K562 (cell line): ENCODE measurements around the gene WNT2. TPM values are rescaled to one million over a fixed set of nuclear protein-coding genes. Genes with fewer than 3 reads are reported as not detected.

Experiments used
- ATAC-seq: fragments of 200-7000 bp; cut with Tn5 transposase; 3 replicates; pipeline ENCODE4 v1.9.1; 2020; ENCODE audit warnings: moderate library complexity
- BruUV-seq: library from RNA; stranded (reverse); fragments of 400-500 nt; replicated peaks from 2 replicates; lab custom pipeline; 2021; lab: Mats Ljungman, UMichigan
- CTCF ChIA-PET: fragments of 300-600 bp; formaldehyde crosslinking; extraction: SDS; loops from one replicate; lab custom pipeline; 2021; ENCODE audit warnings: low intra/inter-chr PET ratio; lab: Yijun Ruan, JAX
- POLR2A ChIA-PET: fragments of 300-600, 350-650 bp; sonication (Branson Sonifier 250); formaldehyde crosslinking; extraction: SDS; loops from one replicate; lab custom pipeline; 2021; ENCODE audit warnings: antibody characterized with exemption, inconsistent platforms; lab: Yijun Ruan, JAX
- DNase-seq, 4 experiments: peaks; one replicate each; pipeline versions ENCODE4 v3.0.0 to v3.0.0-alpha.2; 2011 to 2018; ENCODE audit warnings: low spot score in 3 of 4, mixed read lengths in 3 of 4; ENCODE audit errors: extremely low read depth in 1 of 4
- FAIRE-seq: peaks from 2 replicates; lab custom pipeline; 2011; peaks lifted over from hg19 to GRCh38; lab: Jason Lieb, UNC
- H2AFZ ChIP-seq: 2 replicates; pipeline ENCODE4 v1.6.0; 2011; ENCODE audit warnings: low read depth, low read length, control low read depth, inconsistent platforms
- H3K27ac ChIP-seq: fragments of 200-600 bp; 3 replicates; pipeline ENCODE4 v1.8.0; 2011; ENCODE audit warnings: low read depth, mild to moderate bottlenecking, control low read depth, inconsistent platforms, low read length, moderate library complexity, mixed read lengths; ENCODE audit errors: extremely low read depth
- H3K27me3 ChIP-seq, 2 experiments: fragments of 300-600 bp in 1 of 2; 2 replicates in 1 of 2; 3 replicates in 1 of 2; pipeline versions ENCODE4 v1.6.0 to v1.8.0; 2011; ENCODE audit warnings: inconsistent platforms in 2 of 2, low read length in 2 of 2, mild to moderate bottlenecking in 1 of 2, mixed read lengths in 1 of 2, moderate library complexity in 1 of 2; ENCODE audit not compliant: control insufficient read depth in 2 of 2, insufficient read depth in 2 of 2
- H3K36me3 ChIP-seq: fragments of 300-600 bp; 3 replicates; pipeline ENCODE4 v1.8.0; 2011; ENCODE audit warnings: mild to moderate bottlenecking, low read length, inconsistent platforms; ENCODE audit not compliant: control insufficient read depth, insufficient read depth
- H3K4me1 ChIP-seq, 2 experiments: fragments of 200-600 bp in 1 of 2; replicated peaks in 1 of 2; 2 replicates in 1 of 2; 3 replicates in 1 of 2; pipeline versions ENCODE4 v1.5.1 to v1.8.0; 2011; ENCODE audit warnings: inconsistent platforms in 2 of 2, low read length in 2 of 2, mild to moderate bottlenecking in 1 of 2, mixed read lengths in 1 of 2, moderate library complexity in 1 of 2; ENCODE audit not compliant: control insufficient read depth in 2 of 2, insufficient read depth in 2 of 2
- H3K4me2 ChIP-seq: 2 replicates; pipeline ENCODE4 v1.6.1; 2011; ENCODE audit warnings: low read length, control low read depth, inconsistent platforms, mixed read lengths; ENCODE audit not compliant: insufficient read depth
- H3K4me3 ChIP-seq: fragments of 200-600 bp; sonication (generic), shearing (Covaris generic); 2 replicates; pipeline ENCODE4 v1.5.1; 2016; ENCODE audit warnings: control low read depth, inconsistent platforms
- H3K79me2 ChIP-seq: fragments of 200-600 bp; 3 replicates; pipeline ENCODE4 v1.8.0; 2011; ENCODE audit warnings: low read length, inconsistent platforms; ENCODE audit not compliant: control insufficient read depth, insufficient read depth
- H3K9ac ChIP-seq, 2 experiments: 2 replicates each; pipeline versions ENCODE4 v1.6.0 to v1.6.1; 2011; ENCODE audit warnings: low read depth in 2 of 2, low read length in 2 of 2, control low read depth in 1 of 2, inconsistent platforms in 1 of 2, mild to moderate bottlenecking in 1 of 2, mixed read lengths in 1 of 2; ENCODE audit not compliant: insufficient read depth in 1 of 2
- H3K9me1 ChIP-seq: one replicate; pipeline ENCODE4 v1.6.0; 2011; ENCODE audit warnings: inconsistent platforms, mild to moderate bottlenecking, low read length, moderate library complexity; ENCODE audit not compliant: control insufficient read depth, insufficient read depth
- H3K9me3 ChIP-seq: replicated peaks from 2 replicates; pipeline ENCODE4 v1.5.1; 2011; ENCODE audit warnings: low read depth, low read length, inconsistent platforms; ENCODE audit not compliant: control insufficient read depth, insufficient read depth
- H4K20me1 ChIP-seq: replicated peaks from 2 replicates; pipeline ENCODE4 v1.6.1; 2011; ENCODE audit warnings: low read length, inconsistent platforms, mixed read lengths; ENCODE audit not compliant: control insufficient read depth, insufficient read depth
- CAMTA2 ChIP-seq: fragments of 250-450 bp; sonication (Bioruptor Pico); conservative IDR thresholded peaks from 2 replicates; pipeline ENCODE4 v1.5.1; 2022
- ELF4 ChIP-seq: fragments of 450-650 bp; formaldehyde crosslinking; IDR thresholded peaks from 2 replicates; pipeline ENCODE4 v1.4.0; 2022; ENCODE audit warnings: missing genetic modification characterization
- LARP7 ChIP-seq: fragments of 450-650 bp; IDR thresholded peaks from 2 replicates; pipeline ENCODE4 v1.6.1; 2016
- MCM5 ChIP-seq: fragments of 450-650 bp; IDR thresholded peaks from 2 replicates; pipeline ENCODE4 v1.6.1; 2016; ENCODE audit warnings: low read depth
- MEF2D ChIP-seq: conservative IDR thresholded peaks from 2 replicates; pipeline ENCODE4 v1.6.1; 2016; ENCODE audit warnings: low read depth, missing genetic modification characterization, missing compliant biosample characterization
- NCOA6 ChIP-seq: fragments of 450-650 bp; IDR thresholded peaks from 2 replicates; pipeline ENCODE4 v1.6.1; 2017; ENCODE audit warnings: mild to moderate bottlenecking
- NFE2L1 ChIP-seq: fragments of 450-650 bp; IDR thresholded peaks from 2 replicates; pipeline ENCODE4 v1.6.1; 2016; ENCODE audit warnings: missing genetic modification characterization, low read depth, mild to moderate bottlenecking, missing compliant biosample characterization, moderate library complexity, borderline replicate concordance
- PURB ChIP-seq: sonication (generic); formaldehyde crosslinking; IDR thresholded peaks from 2 replicates; pipeline ENCODE4 v1.9.0; 2021; ENCODE audit warnings: low read depth, mild to moderate bottlenecking, missing genetic modification reagents
- SMC3 ChIP-seq: conservative IDR thresholded peaks from 2 replicates; pipeline ENCODE4 v1.6.1; 2011; ENCODE audit warnings: low read depth, low read length, improper control_type of control experiment; ENCODE audit not compliant: insufficient read depth
- ZBTB2 ChIP-seq: fragments of 450-650 bp; IDR thresholded peaks from 2 replicates; pipeline ENCODE4 v1.6.1; 2016; ENCODE audit warnings: antibody characterized with exemption
- ZC3H11A ChIP-seq: IDR thresholded peaks from 2 replicates; pipeline ENCODE4 v1.6.1; 2012; ENCODE audit warnings: low read depth, low read length, improper control_type of control experiment
- ZNF3 ChIP-seq: fragments of 250-450 bp; sonication (Bioruptor Pico); IDR thresholded peaks from 2 replicates; pipeline ENCODE4 v1.5.0; 2021; ENCODE audit warnings: mild to moderate bottlenecking, moderate library complexity
- ZNF318 ChIP-seq, 2 experiments: fragments of 450-650 bp; IDR thresholded peaks; 2 replicates each; pipeline ENCODE4 v1.6.1; 2016; ENCODE audit warnings: mild to moderate bottlenecking in 2 of 2, borderline replicate concordance in 1 of 2, low read depth in 1 of 2, moderate library complexity in 1 of 2
- ZNF764 ChIP-seq: fragments of 250-450 bp; sonication (Bioruptor Pico); IDR thresholded peaks from 2 replicates; pipeline ENCODE4 v1.4.0; 2020; ENCODE audit warnings: low read depth, mild to moderate bottlenecking, moderate library complexity
- WGBS: fragments of 100-300 bp; shearing (Covaris generic); methylation state at CpG from one replicate; pipeline ENCODE4 v1.1.6; 2016; ENCODE audit warnings: low coverage, mixed read lengths; ENCODE audit not compliant: insufficient coverage; ENCODE audit errors: missing lambda C conversion rate; 5-methylcytosine and 5-hydroxymethylcytosine counted together
- in situ Hi-C: fragments of 300-500 bp; cut with MboI; formaldehyde crosslinking; loops from 4 replicates; pipeline ENCODE4 v1.15.0; 2018; ENCODE audit warnings: inconsistent platforms, mixed read lengths
- intact Hi-C: fragments of 100-400 bp; cut with micrococcal nuclease; formaldehyde crosslinking; loops from 2 replicates; pipeline ENCODE4 v1.14.2; 2022
- polyA plus RNA-seq, 8 experiments: library from polyadenylated mRNA; depleted of rRNA in 4 of 8; stranded (reverse) in 5 of 8; unstranded in 3 of 8; fragments of >200 nt; fragmentation: Nextera tagmentation in 2 of 8; fragmentation: Illumina TruSeq in 1 of 8; extraction: Ambion mirVana in 2 of 8; extraction: Trizol in 1 of 8; gene quantifications; 2 replicates each; pipeline versions ENCODE4 v1.2.1 to v1.2.3, GENCODE V29; 2011 to 2014; ENCODE audit warnings: inconsistent platforms in 1 of 8, missing spikeins in 1 of 8
- total RNA-seq, 7 experiments: library from RNA; depleted of rRNA in 6 of 7; stranded (reverse); fragments of >200 nt in 6 of 7; fragmentation: Illumina TruSeq in 2 of 7; extraction: Trizol in 2 of 7; gene quantifications; 2 replicates each; pipeline versions ENCODE4 v1.2.1 to v1.2.3, GENCODE V29; 2011 to 2021; ENCODE audit warnings: low replicate concordance in 1 of 7

The WNT2 gene
- total and polyA plus RNA-seq, 9 of the 15 experiments (the other 6 are each of a cell fraction or from before 2014, with no cell fraction given) = 0.04 TPM; not detected in 8

GRCh38 chr7:117282239-117282812, 40.5 kb downstream of the WNT2 start:
- DNase-seq = no peak
- Histone ChIP-seq H3K9ac (no peak overlapping the region), H2AFZ (no peak overlapping the region), H3K9me3 (no peaks in the 10 kb centered on the region), H3K4me3 (no peak overlapping the region), H3K27ac (no peak overlapping the region), H4K20me1 (no peaks in the 10 kb centered on the region), H3K4me1 (peaks cover 3% of the 10 kb centered on the region in 2 experiments; a peak in 2 of 5 replicates), H3K9me1 (no peaks in the 10 kb centered on the region), H3K36me3 (no peaks in the 10 kb centered on the region), H3K27me3 (peaks cover 13 to 27% of the 10 kb centered on the region in 2 experiments; a peak in 4 of 5 replicates), H3K4me2 (no peak overlapping the region), H3K79me2 (no peaks in the 10 kb centered on the region)
- CTCF ChIA-PET = no interaction called here
- ATAC-seq = no peak
- FAIRE-seq = no peak
- in situ Hi-C loops (no loop called here), intact Hi-C loops (no loop called here)
- POLR2A ChIA-PET = no interaction called here
- BruUV-seq = no TSS peak
- 0% methylated on average over 1 of the region's 1 CpG for WGBS
- peak; percentile 84 for TF ChIP-seq ELF4 (CRISPR knock-in tag)
- no peak for TF ChIP-seq ZNF3 (CRISPR knock-in tag)
- TF ChIP-seq ZC3H11A = no peak
- TF ChIP-seq NCOA6 = no peak
- TF ChIP-seq ZNF318 (IDR thresholded peaks at IDR 0.05; ENCODE audit: borderline replicate concordance in 1 of 2, low read depth in 1 of 2) = no peak
- no peak for TF ChIP-seq CAMTA2
- TF ChIP-seq MEF2D (tag) = no peak
- TF ChIP-seq PURB (CRISPR knock-in tag) = no peak
- peak; percentile 53; the same call in 1 of the 2 replicates for TF ChIP-seq LARP7
- TF ChIP-seq SMC3 = no peak
- TF ChIP-seq MCM5 = 0 out of 2 replicates have a peak, but pooled peaks have one; percentile 26
- no peak for TF ChIP-seq ZBTB2
- TF ChIP-seq NFE2L1 (tag) = 0 out of 2 replicates have a peak, but pooled peaks have one; percentile 12
- no peak for TF ChIP-seq ZNF764 (CRISPR knock-in tag)
